GM19438 (cell line): ENCODE measurements around the gene APOB.

Source experiments
- ATAC-seq: cut with Tn5 transposase; IDR thresholded peaks from one replicate; pipeline ENCODE4 v1.9.1; 2021; ENCODE audit warnings: low read depth; ENCODE audit not compliant: unreplicated experiment

APOB gene

DNA sequence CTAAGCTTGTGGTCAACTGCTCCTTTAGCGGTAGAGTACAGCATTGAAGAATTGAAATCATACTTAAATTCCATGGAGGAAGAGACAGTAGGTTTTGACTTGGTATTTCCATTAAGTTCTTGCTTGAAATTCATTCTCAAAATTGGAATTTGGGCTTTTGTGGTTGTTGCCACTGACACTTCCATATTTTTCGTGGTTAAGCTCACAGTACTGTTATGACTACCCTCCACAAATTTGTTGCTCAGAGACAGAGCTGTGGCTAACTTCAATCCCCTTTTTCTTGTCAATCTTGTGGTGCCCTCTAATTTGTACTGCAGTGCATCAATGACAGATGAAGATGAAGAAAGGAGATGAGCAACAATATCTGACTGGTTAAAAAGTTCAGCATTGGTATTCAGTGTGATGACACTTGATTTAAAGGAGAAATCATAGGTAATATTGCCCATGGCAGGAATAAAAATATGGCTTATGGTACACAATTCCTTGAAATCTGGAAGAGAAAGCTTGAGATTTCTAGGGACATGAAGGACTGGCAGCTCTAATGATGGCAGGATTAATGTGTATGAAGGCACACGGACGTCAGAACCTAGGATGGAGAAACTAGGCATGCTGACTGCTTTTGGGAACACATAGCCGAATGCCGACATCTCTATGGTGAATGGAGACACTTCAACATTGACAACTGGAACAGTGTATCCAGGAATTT is 37.3 kb downstream of the APOB start:
- ATAC-seq: no peak

DNA sequence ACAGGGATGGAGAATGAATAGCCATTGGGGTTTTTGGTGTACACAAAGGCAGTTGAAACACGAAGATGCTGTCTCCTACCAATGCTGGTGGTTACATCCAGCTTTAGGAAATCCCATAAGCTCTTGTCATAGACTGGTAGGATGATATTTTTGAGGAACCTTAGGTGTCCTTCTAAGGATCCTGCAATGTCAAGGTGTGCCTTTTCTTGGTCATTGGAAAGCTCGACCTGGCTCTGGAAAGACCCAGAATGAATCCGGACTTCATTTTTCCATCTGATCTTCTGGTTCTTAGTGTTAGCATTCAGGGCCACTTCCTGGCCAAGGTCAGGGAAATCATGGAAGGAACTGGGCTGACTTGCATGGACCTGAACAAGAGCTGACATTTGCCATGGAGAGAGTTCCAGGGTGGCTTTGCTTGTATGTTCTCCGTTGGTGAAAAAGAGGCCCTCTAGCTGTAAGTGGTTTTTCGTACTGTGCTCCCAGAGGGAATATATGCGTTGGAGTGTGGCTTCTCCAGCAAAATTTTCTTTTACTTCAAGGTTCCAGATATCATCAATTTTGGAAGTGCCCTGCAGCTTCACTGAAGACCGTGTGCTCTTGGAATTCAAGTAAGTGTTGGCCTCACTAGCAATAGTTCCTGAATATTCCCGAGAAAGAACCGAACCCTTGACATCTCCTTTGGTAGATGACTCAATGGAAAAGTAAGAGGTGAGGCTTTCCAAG is 38.0 kb downstream of the APOB start:
- ATAC-seq: no peak

DNA sequence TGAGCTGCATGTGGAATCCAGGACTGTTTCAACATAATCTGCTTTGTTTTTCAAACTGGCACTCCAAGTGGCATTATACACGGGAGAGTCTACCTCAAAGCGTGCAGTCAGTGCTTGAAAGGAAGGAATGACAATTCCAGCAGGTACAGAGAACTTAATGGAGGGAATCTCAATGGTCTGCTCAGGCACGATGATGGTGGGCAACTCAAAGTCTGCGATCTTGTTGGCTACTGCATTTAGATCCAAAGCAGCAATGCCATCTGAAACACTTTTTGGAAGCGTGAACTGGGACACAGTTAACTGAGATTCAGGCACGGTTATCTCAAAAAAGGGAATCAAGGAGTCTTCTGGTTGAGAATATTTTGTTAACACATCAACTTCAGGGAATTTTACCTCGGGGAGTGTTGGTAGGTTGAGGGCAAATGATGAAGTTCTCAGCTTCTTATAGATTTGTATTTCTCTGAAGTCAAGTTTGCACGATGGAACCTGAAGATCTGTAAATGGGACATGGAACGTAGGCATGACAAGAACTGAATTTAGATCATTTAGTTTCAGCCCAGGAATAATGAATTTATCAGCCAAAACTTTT is 38.7 kb downstream of the APOB start:
- ATAC-seq: no peak

DNA sequence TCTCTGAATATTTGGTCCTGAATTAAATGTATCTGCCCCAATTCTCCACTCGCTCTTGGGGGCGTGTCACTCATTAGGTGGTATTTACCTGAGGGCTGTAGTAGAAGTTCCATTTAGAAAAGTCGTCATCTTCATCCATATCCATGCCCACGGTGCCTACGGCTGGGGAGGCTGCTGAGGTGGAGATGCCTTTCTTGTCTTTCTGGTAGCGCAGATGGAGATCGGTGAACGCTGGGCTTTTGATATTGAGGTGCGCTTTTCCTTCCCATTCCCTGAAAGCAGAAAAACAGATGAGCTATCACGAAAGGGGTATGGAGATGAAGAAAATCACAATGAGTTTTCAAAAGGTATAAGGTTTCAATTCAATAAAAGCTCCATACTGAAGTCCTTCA is 39.7 kb downstream of the APOB start:
- no peak for ATAC-seq

GRCh38 chr2:21003572-21004180 is 40.2 kb downstream of the APOB start:
- ATAC-seq: no peak

GRCh38 chr2:21002814-21003192 is 41.1 kb downstream of the APOB start:
- ATAC-seq: no peak

DNA sequence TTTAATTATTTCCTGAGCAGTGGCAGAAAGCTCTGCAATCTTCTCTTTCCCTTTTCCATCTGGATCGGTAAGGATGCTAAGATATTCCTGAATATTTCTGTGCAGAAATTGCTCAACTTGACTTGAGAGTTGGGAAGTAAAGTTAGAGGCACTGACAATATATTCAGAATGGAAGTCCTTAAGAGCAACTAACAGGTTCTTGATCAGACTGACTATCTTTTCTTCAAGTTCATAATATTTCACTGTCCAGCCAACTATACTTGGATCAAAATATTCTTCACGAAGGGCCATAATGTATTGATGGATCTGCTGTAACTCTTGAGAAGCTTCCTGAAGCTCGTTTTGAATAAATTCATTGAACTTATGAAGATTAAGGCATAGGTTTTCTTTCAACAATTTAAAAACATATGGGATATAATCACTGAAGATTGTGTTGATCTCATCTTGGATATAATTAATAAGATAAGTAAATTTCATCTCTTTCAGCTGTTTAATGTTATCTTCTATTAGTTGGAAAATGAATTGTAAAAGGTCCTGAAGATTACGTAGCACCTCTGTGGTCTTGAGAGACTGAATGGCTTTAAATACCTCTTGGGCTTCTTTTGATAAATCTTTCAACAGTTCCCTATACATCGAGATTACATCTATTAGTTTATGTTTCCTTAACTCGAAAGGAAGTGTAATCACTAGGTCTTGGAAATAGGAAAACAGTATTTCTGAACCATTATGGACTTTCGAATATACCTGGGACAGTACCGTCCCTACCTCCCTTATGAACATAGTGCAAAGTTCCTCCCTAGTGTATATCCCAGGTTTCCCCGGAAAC is 41.7 kb downstream of the APOB start:
- ATAC-seq: no peak

DNA sequence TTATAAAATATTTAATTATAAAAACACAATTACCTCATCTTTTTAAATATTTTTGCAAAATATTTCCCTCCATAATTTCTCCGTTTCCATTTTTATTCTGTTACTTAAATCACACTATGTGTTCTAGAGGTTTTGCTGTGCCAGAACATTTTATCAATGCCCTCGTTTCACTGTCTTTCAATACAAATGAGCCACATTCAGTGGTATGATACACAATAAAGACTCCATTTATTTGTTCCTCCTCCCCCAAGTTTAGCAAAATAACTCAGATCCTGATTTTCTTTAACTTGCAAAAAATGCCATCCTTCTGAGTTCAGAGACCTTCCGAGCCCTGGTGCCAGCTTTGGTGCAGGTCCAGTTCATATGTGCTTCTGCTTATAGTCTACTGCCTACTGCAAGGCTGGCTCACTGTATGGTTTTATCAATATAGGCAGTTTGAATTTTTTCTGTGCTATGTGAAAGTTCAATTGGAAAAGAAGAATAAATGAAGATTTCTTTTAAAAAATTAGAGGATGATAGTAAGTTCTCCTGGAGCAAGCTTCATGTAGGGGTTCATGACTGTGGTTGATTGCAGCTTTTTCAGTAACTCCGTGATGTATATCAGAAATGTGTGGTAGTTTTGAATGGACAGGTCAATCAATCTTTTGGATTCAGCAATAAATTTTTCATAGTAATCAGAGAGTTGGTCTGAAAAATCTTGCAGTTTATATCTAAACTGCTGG is 42.5 kb downstream of the APOB start:
- no peak for ATAC-seq

DNA sequence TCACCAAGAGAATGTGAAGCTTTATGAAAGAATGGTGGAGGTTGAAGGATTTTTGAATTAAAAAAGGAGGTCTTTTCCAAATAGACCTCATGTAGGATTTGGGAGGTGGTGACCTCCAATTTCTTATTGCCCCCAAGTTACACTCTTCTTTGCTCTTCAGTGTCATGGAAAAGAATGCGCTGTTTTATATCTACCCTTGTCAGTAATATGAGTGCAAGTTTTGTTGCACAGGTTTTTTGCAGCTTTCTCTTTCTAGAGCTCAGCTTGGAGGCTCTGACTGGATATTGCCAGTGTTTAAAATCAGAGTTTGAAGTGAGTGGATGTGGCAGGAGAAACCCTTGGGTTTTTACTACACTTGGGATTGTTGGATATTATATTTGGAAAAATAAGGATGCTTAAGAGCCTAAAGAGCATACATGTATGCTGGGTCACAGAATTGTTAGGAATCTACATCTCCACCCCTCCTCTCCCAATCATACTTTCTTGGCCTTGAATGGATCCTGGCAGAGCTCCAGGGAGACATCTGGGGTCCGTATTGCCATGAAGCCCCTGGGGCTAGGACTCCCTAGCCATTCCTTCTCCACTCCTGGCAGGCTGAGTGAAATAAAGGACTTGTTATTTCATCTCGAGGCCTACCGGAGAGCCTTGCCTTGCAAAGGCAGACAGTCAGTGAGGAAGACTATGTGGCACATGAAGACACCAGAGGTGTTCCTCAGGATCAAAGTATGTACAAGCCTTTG is 43.8 kb downstream of the APOB start:
- no peak for ATAC-seq

DNA sequence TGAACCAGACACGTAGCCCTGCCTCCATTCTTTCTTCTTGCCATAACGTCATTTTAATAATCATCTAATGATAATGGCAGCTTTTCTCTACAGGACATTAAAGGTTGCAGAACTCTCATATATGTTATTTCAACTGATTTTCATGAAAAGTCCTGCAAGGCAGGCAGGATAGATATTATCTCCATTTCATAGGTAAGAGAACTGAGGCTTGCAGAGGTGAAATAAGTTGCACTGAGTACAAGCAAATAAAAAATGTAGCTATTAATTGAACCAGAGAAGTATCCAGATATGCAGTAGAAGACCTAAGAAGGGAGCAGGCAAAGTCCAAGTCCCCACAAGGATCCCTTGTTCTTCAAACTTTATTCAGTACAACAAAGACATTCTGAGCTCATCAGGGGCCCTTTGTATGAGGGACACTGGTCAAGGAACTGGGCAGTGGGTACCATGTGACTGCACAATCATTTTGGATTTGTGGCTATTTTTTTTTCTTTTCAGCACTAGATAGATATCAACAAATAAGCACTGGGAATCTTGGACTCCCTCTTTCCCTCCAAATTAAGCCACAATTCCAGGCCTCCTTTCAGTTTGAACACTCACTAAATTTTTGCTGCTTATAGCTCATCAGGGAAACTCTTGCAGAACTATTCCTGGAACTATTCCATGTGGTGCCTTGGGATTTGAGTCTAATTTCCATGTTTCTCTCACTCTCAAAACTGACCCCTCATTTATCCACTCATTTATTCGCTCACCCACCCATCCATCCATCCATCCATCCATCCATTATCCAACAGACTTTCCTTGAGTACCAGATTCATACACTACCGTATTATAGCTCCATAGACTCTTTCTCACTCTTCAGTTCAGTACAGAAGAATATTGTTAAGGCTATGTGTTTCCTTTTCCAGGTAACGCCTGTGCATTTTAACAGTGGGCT is 44.6 kb downstream of the APOB start:
- no peak for ATAC-seq

DNA sequence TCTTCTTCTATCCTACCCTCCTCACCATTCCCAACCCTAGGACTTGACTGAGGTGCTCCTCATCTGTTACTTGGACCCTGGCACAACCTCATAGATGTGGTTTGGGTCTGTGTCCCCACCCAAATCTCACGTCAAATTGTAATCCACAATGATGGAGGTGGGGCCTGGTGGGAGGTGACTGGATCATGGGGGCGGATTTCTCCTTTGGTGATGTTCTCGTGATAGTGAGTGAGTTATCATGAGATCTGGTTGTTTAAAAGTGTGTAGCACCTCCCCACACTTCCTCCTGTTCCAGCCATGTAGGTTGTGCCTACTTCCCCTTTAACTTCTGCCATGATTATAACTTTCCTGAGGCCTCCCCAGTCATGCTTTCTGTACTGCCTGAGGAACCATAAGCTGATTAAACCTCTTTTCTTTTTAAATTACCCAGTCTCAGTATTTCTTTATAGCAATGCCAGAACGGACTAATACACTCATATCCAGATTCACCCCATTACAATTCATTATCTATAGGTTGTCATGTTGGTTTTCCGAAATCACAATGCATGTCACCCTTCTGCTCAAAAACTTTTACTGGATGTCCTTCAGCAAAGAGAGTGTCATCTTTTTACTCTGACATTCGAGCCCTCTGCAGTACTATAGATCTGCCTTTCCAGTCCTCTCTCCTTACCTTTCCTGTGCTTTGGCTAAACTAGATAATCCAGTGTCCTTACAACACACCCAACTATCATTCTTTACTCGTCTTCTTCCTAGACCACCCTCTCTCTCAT is 45.7 kb downstream of the APOB start:
- ATAC-seq: no peak

DNA sequence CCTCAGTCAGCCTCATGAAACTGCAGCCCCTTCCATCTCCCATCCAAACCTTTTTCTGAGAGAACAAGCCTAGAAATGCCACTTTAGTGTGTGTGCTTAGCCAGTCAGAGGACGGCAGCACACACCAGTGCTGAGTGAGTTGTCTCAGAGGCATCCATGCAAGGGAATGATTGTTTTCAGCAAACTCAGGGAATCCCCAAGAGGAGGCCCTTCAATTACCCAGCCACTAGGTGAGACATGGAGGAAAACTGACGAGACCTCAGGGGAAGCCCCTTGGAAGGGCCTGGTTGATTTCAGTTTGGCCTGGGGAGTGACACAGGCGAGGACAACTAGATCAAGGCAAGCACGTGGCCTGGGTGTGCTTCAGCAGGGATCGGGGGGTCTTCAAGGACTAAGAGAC is 49.7 kb downstream of the APOB start:
- ATAC-seq: no peak

DNA sequence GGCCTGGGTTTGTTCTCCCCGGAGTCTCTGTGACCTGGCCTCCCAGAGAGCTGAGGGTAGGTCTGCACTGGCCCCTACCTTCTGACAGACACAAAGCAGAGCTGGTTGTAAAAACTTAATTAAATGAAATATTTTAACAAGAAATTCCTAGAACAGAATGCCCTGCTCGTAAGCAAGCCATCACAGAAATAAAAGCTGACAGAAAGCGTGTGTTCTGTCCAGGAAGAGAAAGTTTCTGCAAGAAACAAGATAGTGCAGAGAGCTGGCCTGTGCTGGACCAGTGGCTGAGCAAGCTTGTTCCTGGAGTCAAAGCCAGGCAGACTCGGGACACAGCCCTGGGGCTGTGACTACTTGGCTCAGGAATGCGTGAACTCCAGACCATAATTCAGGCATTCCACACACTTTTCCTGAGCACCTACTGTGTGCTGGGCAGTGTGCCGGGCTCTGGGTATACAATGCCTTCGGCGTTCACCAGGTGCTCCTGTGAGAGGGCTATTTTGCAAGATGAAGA is 51.6 kb downstream of the APOB start:
- ATAC-seq: no peak

GRCh38 chr2:20990442-20991430 is 53.1 kb downstream of the APOB start:
- no peak for ATAC-seq

GRCh38 chr2:20989404-20989803 is 54.5 kb downstream of the APOB start:
- no peak for ATAC-seq

- ATAC-seq: no peak
These were observed 55.0 kb downstream of the APOB start for GRCh38 chr2:20988905-20989304.
